ENCODE results near the gene LTV1. TPM values are rescaled to one million over a fixed set of nuclear protein-coding genes. Genes with fewer than 3 reads are reported as not detected.

The LTV1 gene
- total and polyA plus RNA-seq, 2 of the 8 experiments (the other 6 are each of a cell fraction or from before 2014, with no cell fraction given), result 8.0 to 46.9 TPM

GRCh38 chr6:143859891-143860660 is 16.9 kb downstream of the LTV1 start (continued):
- TF ChIP-seq RNF2 (IDR thresholded peaks at IDR 0.05; ENCODE audit: borderline replicate concordance, low read depth, low read length, missing control alignments, poor library complexity, severe bottlenecking) (no peak), CHD1 (IDR thresholded peaks at IDR 0.05; ENCODE audit: low read depth, low read length) (no peak), FOSL1 (IDR thresholded peaks at IDR 0.05; ENCODE audit: insufficient read depth, low read depth, low read length) (no peak), CBX5 (IDR thresholded peaks at IDR 0.05; ENCODE audit: low read depth, low read length) (no peak), PHF8 (conservative IDR thresholded peaks at IDR 0.05; ENCODE audit: low read depth, low read length) (no peak), POU5F1 (IDR thresholded peaks at IDR 0.05; ENCODE audit: low read depth, low read length) (no peak), KDM4A (IDR thresholded peaks at IDR 0.05; ENCODE audit: low read depth, low read length, severe bottlenecking) (no peak), RFX5 (IDR thresholded peaks at IDR 0.05; ENCODE audit: borderline replicate concordance, low read depth, low read length) (no peak), JUN (IDR thresholded peaks at IDR 0.05; ENCODE audit: low read depth, low read length) (no peak)
- TF ChIP-seq, protein P1, sequence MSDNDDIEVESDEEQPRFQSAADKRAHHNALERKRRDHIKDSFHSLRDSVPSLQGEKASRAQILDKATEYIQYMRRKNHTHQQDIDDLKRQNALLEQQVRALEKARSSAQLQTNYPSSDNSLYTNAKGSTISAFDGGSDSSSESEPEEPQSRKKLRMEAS (IDR thresholded peaks at IDR 0.05), result no peak

All from H1 (cell line).